ENCODE measurements around the gene TAF3. TPM values are rescaled to one million over a fixed set of nuclear protein-coding genes. Genes with fewer than 3 reads are reported as not detected.

The TAF3 gene
- total RNA-seq, 1 donor from 2014 or later: 4.8 TPM

- Histone ChIP-seq H3K4me3 (ENCODE audit: low read depth, low read length) (no peak overlapping the region), H3K36me3 (ENCODE audit: control insufficient read depth, insufficient read depth, low read length) (no peaks in the 10 kb centered on the region), H3K27me3 (ENCODE audit: control insufficient read depth, insufficient read depth, low read length) (no peaks in the 10 kb centered on the region)
- no peak for DNase-seq (ENCODE audit: low read depth)
- no peak for TF ChIP-seq CTCF (IDR thresholded peaks at IDR 0.05; ENCODE audit: insufficient read depth, low read length, poor library complexity, severe bottlenecking)
Observed at GRCh38 chr10:7942316-7942715, 124.0 kb downstream of the TAF3 start.

- no peaks in the 10 kb centered on the region for H3K27me3 ChIP-seq (ENCODE audit: control insufficient read depth, insufficient read depth, low read length)
- no peak for TF ChIP-seq CTCF (IDR thresholded peaks at IDR 0.05; ENCODE audit: insufficient read depth, low read length, poor library complexity, severe bottlenecking)
- H3K36me3 ChIP-seq (ENCODE audit: control insufficient read depth, insufficient read depth, low read length): no peaks in the 10 kb centered on the region
- no peak overlapping the region for H3K4me3 ChIP-seq (ENCODE audit: low read depth, low read length)
- no peak for DNase-seq (ENCODE audit: low read depth)
Observed at GRCh38 chr10:7942859-7943258, 124.6 kb downstream of the TAF3 start.

DNA sequence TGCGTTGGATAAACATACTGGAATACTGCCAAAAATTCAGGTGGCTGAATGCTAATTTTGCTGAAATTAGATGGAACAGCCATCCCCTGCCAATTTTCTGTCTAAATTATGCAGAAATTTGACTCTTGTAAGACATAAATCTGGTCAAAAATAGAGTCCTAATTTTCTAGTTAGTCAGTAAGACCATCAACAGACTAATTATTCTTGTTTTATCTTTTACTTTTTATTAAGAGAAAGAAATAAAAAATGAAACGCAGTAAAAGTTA, 125.8 kb downstream of the TAF3 start:
- Histone ChIP-seq H3K4me3 (ENCODE audit: low read depth, low read length) (no peak overlapping the region), H3K36me3 (ENCODE audit: control insufficient read depth, insufficient read depth, low read length) (no peaks in the 10 kb centered on the region), H3K27me3 (ENCODE audit: control insufficient read depth, insufficient read depth, low read length) (no peaks in the 10 kb centered on the region)
- DNase-seq (ENCODE audit: low read depth): no peak
- no peak for TF ChIP-seq CTCF (IDR thresholded peaks at IDR 0.05; ENCODE audit: insufficient read depth, low read length, poor library complexity, severe bottlenecking)

- DNase-seq (ENCODE audit: low read depth): no peak
- Histone ChIP-seq H3K36me3 (ENCODE audit: control insufficient read depth, insufficient read depth, low read length) (no peaks in the 10 kb centered on the region), H3K27me3 (ENCODE audit: control insufficient read depth, insufficient read depth, low read length) (no peaks in the 10 kb centered on the region), H3K4me3 (ENCODE audit: low read depth, low read length) (no peak overlapping the region)
- TF ChIP-seq CTCF (IDR thresholded peaks at IDR 0.05; ENCODE audit: insufficient read depth, low read length, poor library complexity, severe bottlenecking): no peak
Observed at GRCh38 chr10:7944537-7944936, 126.2 kb downstream of the TAF3 start.

DNA sequence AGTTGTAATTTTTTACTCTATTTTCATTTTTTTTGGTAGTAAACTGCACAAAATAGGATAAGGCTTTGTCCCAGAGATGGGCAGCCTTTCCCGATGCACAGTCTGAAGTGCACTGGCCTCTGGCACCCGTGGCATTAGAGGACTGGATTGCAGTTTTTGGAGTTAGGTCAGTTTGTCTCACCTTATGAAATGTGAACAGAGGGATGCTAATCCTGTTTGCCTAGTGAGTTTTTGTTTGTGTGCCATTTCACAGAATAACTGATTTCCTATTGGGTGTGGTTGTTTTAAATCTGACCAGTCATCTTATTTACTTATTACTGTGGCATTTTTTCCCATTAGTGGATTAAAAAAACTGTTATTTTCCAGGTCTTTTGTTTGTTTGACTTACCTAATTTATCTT, 126.7 kb downstream of the TAF3 start:
- TF ChIP-seq CTCF (IDR thresholded peaks at IDR 0.05; ENCODE audit: insufficient read depth, low read length, poor library complexity, severe bottlenecking): no peak

GRCh38 chr10:7945469-7946187, 127.3 kb downstream of the TAF3 start:
- no peak for DNase-seq (ENCODE audit: low read depth)

More for the DNA sequence above, 126.7 kb downstream of the TAF3 start:
- H3K36me3 ChIP-seq (ENCODE audit: control insufficient read depth, insufficient read depth, low read length): no peaks in the 10 kb centered on the region
- no peaks in the 10 kb centered on the region for H3K27me3 ChIP-seq (ENCODE audit: control insufficient read depth, insufficient read depth, low read length)
- no peak overlapping the region for H3K4me3 ChIP-seq (ENCODE audit: low read depth, low read length)
- DNase-seq (ENCODE audit: low read depth): no peak

More at GRCh38 chr10:7945469-7946187, 127.3 kb downstream of the TAF3 start:
- Histone ChIP-seq H3K27me3 (ENCODE audit: control insufficient read depth, insufficient read depth, low read length) (no peaks in the 10 kb centered on the region), H3K36me3 (ENCODE audit: control insufficient read depth, insufficient read depth, low read length) (no peaks in the 10 kb centered on the region), H3K4me3 (ENCODE audit: low read depth, low read length) (no peak overlapping the region)
- TF ChIP-seq CTCF (IDR thresholded peaks at IDR 0.05; ENCODE audit: insufficient read depth, low read length, poor library complexity, severe bottlenecking): no peak
